HG03108 (cell line): ENCODE results near the gene PDXK.
"Not testable (repeated sequence)": the region's sequence is repeated elsewhere in the genome, so short reads cannot be mapped to it uniquely, and the experiment has no call there.

Source experiments
- ATAC-seq: cut with Tn5 transposase; IDR thresholded peaks from one replicate; pipeline ENCODE4 v1.9.1; 2021; ENCODE audit warnings: moderate library complexity; ENCODE audit not compliant: unreplicated experiment

Gene PDXK

DNA sequence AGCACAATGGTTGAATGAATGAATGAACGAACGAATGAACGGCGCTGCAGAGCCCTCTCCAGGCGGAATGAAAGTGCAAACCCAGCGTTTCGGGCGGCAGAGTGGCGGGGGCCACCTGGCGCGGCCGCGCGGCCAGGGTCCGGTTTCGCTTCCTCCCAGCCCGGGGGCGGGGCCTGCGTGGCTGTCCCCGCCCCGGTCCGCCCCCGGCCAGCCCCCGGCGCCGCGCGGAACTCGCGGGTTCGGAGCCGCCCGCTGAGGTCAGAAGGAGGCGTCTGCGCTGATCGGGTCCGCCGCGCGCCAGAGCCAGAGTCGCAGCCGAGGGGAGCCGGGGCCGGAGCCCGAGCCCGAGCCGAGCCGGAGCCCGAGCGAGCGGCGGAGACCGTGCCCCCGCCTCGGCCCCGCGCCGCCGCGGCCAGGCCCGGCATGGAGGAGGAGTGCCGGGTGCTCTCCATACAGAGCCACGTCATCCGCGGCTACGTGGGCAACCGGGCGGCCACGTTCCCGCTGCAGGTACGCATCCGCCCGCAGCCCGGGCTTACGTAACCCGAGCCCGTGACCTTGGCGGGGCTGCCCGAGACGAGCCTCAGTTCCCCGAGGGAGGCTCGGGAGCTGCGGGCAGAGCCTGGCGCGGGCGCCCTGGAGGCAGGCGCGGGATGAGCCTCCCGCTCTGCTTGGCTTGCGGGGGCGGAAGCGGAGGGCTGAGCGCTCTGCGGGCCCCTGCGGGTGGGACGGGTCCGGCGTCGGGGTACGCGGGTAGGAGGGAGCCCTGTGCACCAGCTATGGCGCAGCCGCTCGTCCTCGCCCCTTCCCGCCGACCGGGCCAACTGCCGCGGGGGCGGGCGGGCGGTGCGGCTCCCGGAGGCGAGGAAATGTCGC lies at the start of gene PDXK:
Gene PDXK (plus strand): TSS at position 258 of the 876 bp plus-strand sequence. CDS start 166 bp downstream, at position 424.
- peak; percentile 55 for ATAC-seq

DNA sequence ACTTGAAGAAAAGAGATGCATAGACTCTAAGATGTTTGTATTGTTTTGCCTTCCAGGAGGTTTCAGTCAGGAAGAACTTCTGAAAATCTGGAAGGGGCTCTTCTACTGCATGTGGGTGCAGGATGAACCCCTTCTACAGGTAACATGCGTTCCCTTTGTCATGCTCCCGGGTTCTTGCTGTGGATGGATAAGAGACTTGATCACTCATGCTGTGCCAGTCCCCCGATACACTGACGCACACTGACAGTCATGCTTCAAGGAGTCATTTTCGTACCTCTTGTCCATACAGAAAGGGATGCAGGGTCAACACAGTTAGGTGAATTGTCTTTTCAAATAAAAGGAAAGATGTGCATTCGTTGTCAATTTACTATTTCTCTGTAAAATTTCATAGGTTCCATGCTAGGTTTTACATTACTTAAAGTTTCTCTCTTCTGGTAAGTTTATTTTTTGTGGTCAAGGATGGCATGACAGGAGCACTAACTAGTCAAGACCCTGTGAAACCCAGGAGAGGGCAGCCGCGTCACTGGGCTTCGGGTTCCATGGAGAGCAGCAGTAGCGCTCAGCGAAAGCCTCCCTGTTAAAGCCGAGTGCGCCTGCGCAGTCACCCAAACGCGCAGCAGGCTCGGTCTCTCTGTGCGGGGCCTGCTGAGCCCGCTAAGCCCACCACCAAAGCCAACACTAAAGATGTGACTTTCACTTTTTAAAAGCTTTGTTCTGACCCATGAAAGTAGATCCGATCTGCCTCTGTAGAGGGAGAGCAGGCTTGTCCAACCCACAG lies 48.9 kb upstream of the PDXK start:
- no peak for ATAC-seq

DNA sequence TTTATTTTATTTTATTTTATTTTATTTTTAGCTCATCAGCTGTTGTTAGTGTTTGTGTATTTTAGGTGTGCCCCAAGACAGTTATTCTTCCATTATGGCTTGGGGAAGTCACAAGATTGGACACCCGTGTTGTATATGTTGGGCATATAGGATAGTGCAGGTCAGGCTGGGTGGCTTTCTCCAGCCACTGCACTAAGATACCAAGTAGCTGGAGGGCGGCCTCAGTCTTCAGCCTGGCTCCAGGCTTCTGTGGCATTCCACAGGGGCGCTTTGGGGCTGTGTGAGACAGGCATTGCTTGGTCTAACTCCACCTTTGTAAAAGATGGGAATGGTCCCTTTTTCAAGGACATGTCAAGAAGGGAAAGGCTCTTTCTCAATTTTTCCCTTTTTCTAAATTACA lies 43.1 kb upstream of the PDXK start:
- ATAC-seq: no peak

DNA sequence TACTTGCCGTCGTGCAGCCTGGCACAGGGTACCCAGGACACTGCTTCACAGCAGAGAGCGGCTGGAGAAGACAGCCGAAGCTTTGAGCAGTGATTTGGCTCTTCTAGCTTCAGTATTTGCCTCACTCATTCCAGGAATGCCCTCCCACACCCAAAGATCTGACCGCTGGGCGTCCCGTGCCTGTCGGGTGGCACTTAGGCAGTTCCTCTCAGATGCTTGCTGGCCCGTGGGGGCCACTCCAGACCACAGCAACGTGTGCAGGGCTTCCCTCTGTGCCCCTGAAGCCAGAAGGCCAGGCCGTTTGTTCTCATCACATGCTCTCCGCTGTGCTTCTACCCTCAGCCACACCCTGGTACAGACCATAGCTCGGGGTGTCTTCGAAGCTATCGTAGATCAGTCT lies 42.5 kb upstream of the PDXK start:
- ATAC-seq: no peak

DNA sequence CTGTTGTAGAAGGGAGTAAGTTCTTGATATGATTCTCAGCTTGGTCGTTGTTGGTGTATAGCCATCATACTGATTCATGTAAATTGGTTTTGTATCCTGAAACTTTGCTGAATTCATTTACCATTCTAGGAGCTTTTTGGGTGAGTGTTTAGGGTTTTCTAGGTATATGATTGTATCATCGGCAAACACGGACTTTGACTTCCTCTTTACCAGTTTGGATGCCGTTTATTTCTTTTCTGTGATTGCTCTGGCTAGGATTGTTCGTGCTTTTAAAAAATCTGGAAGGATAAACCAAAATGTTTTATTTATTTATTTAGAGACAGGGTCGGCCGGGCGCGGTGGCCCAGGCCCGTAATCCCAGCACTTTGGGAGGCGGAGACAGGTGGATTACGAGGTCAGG lies 39.0 kb upstream of the PDXK start:
- no peak for ATAC-seq

DNA sequence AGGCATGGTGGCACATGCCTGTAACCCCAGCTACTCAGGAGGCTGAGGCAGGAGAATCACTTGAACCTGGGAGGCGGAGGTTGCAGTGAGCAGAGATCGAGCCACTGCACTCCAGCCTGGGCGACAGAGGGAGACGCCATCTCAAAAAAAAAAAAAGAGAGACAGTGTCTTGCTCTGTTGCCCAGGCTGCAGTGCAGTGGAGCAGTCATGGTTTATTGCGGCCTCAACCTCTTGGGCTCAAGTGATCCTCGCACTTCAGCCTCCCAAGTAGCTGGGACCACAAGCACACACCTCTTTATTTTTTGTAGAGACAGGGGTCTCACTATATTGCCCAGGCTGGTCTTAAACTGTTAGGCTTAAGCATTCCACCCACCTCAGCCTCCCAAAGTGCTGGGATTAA lies 38.5 kb upstream of the PDXK start:
- not testable (repeated sequence) for ATAC-seq

DNA sequence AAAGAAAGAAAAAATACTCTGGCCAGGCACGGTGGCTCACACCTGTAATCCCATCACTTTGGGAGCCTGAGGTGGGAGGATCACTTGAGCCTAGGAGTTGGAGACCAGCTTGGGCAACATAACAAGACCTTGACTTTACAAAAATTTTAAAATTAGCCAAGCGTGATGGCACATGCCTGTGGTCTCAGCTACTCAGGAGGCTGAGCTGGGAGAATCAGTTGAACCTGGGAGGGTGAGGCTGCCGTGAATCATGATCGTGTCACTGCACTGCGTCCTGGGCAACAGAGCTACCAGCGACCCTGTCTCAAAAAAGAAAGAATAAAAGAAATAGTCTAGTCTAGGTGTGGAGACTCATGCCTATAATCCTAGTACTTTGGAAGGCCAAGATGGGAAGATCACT lies 37.3 kb upstream of the PDXK start:
- ATAC-seq: no peak

DNA sequence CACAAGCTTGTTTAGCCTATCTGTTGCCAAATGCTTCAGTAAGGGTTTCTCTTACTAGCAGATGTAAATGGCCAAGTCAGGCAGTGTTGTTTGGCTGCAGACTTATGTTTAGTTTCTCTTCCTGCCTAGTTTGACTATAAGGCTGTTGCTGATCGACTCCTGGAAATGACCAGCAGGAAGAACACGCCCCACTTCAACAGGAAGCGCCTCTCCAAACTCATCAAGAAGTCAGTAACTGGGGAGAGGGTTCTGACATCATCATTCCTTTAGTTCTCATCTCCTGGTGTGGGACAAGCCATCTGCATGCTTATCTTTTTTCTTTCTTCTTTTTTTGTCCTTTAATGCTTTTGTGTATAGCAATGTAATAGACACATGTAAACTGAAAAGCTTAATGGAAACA lies 34.5 kb upstream of the PDXK start:
- no peak for ATAC-seq

DNA sequence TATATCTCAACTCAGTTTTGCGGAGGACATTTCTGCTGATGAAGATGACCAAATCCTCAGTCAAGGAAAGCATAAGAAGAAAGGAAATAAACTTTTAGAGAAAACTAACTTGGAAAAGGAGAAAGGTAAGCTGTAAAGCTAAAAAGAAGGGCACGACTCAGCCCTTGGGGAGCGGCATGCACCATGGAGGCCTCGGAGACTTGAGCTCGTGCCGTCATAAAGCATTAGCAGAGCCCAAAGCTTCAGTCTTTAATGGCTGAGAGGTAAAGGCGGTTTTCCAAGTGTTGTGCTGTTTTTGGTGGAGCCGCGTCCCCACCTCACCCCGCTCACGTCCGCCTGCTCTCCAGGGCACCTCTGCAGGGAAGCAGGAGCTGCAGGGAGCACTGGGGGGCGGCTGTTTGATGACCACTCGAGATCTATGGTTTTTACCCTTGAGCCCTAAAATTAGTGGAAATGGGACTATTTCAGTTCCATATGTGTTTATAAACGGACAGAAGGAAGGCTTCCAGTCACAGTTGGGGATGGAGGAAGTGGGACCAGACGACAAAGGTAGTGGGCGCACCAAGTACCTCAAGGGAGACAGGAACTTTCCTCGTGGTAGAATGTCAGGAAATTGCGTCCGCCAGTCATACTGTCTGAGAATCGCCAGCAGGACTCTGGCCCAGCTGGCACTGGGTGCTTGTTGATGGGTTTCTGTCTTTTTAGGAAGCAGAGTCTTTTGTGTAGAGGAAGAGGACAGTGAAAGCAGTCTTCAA lies 31.9 kb upstream of the PDXK start:
- ATAC-seq: no peak

DNA sequence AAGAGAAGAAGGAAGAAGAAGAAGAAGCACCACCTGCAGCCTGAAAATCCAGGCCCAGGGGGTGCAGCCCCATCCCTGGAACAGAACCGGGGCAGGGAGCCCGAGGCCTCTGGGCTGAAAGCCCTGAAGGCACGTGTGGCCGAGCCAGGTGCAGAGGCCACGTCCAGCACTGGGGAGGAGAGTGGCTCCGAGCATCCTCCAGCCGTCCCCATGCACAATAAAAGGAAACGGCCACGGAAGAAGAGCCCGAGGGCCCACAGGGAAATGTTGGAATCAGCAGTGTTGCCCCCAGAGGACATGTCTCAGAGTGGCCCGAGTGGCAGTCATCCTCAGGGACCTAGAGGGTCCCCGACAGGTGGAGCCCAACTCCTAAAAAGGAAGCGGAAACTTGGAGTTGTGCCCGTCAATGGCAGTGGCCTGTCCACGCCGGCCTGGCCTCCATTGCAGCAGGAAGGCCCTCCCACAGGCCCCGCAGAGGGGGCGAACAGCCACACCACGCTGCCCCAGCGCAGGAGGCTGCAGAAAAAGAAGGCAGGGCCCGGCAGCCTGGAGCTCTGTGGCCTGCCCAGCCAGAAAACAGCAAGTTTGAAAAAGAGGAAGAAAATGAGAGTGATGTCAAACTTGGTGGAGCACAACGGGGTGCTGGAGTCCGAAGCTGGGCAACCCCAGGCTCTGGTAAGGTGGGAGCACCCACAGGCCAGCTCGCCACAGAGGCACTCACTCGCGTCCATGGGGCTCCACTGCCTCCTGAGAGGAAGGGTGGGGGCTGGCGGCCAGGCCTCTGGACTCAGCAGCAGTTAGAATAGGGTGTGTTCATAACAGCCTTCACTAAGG lies 31.1 kb upstream of the PDXK start:
- no peak for ATAC-seq

DNA sequence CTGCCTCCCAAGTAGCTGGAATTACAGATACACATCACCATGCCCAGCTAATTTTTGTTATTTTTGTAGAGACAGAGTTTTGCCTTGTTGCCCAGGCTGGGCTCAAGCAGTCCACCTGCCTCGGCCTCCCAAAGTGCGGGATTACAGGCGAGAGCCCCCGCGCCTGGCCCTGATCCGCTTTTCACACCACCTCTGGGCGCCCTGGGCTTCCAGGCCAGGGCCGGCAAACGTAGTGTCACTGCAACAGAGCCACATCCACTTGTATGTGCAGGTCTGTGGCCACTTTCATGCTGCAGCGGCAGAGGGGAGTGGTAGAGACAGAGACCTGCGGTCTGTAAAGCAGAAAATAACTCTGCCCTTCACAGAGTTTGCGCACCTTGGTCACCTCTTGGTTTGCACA lies 30.0 kb upstream of the PDXK start:
- no peak for ATAC-seq

DNA sequence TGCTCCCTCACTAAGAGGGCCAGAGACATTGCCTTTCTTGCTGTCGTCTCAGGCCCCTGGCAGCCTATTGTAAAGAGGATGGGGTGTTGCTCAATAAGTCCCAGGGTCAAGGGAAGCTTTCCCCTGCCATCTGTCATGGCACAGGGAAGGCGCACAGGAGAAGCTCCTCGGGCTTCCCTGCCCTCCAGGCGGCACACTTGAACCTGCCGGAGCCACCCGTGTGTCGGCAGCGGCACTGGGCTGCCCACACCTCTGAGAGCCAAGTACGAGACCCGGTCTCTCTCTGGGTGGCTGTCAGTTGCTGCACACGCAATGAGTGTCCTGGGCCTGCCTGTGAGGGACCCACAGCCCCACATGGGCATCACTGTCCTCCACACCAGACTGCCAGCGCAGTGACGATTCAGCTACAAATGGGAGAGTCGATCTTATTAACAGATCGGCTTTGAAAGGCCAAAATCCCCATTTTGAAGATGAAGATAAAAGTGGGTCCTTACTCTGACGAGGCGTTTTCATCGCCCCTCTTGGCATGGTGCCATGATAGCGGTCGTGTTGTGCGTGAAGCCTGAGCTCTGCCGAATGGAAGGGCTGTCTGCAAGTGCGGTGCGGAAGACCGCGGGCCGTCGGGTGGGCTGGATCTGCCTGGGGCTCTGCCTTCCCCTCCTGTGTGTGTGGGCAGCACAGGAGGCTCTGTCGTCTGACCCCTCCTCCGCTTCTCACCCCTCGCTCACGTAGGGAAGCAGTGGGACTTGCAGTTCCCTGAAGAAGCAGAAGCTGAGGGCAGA lies 29.2 kb upstream of the PDXK start:
- ATAC-seq: no peak

DNA sequence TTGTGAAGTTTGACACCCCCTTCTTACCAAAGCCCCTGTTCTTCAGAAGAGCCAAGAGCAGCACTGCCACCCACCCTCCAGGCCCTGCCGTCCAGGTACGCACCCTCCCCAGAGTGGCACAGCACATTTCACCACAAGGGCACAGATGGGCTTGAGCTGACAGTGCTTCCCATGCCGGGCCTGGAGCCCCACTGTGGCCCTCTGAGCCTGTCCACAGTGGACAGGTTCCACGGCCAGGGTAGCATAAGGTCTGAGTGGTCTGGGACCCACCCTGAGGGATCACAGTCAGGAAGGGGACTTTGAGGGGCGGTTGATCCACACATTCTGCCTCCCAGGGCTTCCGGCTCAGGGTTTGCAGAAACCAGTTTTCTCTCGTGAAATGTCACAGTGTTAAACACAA lies 28.6 kb upstream of the PDXK start:
- ATAC-seq: no peak

DNA sequence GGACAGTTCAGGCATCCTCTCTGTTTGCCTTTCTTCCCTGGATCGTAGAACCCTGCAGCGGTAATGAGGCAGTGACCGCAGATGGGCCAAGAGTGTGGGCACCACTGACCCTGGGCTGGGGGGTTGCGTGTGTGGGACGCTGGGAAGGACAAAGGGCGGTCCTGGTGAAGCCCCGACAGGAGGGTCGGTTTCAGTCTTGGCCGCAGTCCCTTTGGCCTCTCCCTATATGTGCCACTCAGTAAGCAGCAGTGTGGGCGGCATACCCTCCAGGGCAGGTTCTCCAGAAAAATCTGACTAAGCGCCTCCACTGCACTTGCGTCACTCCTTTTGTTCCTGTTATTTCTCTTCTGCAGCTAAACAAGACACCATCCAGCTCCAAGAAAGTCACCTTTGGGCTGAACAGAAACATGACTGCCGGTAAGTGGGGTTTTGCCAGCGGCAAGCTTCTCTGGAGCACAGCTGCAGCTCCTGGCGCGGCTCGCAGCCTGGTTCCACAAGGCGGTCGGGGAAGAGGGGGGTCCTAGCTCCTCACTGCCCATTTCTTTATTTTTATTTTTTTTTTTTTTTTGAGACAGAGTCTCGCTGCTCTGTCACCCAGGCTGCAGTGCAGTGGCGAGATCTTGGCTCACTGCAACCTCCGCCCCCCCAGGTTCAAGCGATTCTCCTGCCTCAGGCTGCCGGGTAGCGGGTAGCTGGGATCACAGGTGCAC lies 27.7 kb upstream of the PDXK start:
- ATAC-seq: no peak

DNA sequence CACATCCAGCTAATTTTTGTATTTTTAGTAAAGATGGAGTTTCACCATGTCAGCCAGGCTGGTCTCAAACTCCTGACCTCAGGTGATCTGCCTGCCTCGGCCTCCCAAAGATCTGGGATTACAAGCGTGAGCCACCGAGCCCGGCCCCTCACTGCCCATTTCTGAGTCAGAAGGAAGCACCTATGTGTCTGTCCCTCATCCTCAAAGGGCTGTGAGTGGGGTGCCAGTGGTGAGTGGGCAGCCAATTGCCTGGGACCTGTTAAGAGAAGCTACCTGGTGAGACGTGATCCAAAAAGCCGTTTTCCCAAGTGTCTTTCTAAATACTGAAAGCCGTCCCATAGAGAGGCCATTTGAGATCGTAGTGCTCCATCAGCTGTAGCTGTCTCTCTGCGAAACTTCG lies 27.1 kb upstream of the PDXK start:
- no peak for ATAC-seq

DNA sequence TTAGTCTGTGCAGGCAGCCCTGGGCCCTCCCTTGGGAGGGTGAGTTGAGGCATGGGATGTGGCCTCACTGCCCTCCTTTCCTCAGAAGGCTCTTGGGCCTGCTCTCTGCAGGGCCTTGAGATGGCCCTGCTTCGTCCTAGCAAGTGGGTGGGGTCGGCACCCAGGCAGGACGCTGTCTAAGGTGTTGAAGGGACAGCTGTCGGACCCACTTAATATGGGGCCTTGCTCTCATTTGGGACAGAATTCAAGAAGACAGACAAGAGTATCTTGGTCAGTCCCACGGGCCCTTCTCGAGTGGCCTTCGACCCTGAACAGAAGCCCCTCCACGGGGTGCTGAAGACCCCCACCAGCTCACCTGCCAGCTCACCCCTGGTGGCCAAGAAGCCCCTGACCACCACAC lies 26.0 kb upstream of the PDXK start:
- ATAC-seq: no peak

DNA sequence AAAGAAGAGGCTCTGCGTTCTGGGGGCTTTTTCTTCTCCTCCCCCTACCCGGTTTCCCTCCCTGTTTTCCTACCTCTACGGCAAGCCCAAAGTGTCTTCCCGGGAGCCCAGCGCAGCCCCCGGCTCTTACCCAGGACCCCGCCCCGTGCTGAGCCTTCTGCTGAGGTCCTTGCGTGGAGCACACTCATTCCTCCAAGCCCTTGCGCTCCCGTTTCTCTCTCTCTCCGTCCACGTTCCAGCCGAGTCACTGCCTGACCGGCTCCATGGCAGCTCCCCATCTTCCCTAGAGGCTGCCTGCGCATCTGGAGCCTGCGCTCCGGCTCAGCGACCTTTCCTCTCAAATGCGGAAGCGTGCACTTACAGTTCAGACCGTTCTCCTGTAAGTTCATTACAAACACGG lies 24.9 kb upstream of the PDXK start:
- no peak for ATAC-seq

DNA sequence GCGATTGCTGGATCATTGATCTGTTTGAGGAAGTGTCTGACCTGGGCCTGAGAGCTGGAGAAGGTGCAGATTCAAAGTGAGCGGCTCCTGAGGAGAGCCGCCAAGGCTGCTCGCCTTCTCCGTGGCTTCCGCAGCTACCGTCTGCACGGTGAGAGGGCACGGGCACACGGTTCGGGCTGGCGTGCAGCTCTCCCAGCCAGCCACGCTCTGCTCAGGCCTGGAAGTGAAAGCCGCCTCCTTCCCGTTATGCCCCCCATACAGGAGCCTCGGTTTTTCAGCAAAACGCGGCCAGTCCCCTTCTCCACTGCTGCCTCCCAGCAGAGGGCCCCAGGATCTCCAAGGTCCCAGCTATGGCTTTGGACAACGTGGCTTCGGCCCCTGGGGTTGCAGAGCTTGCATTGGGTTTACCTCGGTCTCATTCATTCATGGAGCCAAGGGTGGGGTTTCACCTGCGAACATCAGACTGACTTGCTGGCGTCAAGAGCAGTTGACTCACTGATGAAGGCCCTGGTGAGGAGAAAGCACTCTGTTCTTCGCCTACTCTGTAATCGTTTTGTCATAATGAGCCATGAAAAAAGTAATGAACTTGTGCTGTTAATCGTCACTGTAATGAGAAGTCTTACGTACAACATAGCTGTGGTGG lies 24.4 kb upstream of the PDXK start:
- no peak for ATAC-seq

DNA sequence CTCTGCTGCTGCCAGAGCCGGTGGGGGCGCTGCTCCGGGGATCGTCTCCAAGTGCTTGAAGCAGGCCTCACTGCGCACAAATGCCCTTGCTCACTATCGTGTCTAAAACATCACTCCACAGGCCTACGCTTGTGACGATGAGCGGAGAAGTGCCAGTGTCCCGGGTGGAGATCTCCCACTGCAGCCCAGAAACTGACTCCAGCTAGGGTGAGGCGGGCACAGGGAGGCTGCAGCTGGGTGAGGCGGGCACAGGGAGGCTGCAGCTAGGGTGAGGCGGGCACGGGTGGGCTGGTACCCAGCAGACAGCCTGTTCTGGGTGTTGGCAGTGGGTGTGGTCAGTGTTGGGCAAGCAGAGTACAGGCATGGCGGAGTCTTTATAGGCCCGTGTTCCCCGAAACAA lies 22.7 kb upstream of the PDXK start:
- ATAC-seq: no peak
